Measurements from ENCODE around the gene CILP2. TPM values are rescaled to one million over a fixed set of nuclear protein-coding genes. Genes with fewer than 3 reads are reported as not detected.
A peak's percentile ranks its signal among the peaks of the same experiment; 100 is the strongest.

The CILP2 gene
- total RNA-seq, 2 donors from 2014 or later: 3.6 to 9.9 TPM

DNA sequence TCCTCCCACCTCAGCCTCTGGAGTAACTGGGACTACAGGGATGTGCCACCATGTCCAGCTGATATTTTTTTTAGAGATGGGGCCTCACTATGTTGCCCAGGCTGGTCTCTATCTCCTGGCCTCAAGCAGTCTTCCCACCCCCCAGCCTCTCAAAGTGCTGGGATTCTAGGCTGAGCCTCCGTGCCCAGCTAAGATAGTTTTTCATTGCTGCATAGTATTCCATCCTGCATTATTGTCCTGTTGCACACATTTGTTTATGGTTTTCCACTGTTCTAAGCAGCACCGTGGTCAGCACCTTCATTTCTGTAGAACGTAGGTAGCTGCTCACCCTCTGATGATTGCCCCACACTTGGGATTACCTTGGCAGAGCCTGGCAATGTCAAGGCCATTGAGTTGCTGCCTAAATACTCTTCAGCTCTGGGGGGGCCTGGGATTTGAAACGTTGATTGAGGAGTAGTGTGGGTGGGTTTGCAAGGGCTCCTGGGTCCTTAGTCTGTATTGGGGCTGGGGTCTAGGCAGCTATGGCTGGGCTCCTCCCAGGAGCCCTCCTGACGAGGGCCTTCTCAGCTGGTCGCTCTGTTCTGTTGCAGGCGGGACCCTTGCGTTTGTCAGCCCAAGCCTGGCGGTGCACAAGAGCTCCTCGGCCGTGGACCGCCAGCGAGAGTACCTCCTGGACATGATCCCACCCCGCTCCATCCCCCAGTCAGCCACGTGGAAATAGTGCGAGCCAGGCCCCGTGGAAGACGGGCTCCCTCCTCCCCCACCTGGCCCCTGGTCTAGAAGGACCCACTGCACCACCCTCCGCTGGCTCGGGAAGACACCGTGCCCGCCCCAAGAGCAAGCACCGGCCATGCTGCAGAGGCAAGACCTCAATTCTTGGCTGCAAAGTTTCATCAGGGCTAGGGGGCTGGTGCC is 33.1 kb upstream of the CILP2 start:
- Histone ChIP-seq H3K9ac (ENCODE audit: extremely low read depth, low read length, poor library complexity, severe bottlenecking) (no peak overlapping the region), H3K36me3 (ENCODE audit: control insufficient read depth, insufficient read depth, low read length) (peaks cover 53% of the 10 kb centered on the region), H3K4me1 (ENCODE audit: control insufficient read depth, insufficient read depth, low read length) (no peaks in the 10 kb centered on the region), H3K27me3 (ENCODE audit: control insufficient read depth, insufficient read depth, low read length, poor library complexity, severe bottlenecking) (no peaks in the 10 kb centered on the region), H3K27ac (ENCODE audit: low read depth, low read length) (no peak overlapping the region), H3K9me3 (ENCODE audit: control insufficient read depth, low read length) (no peaks in the 10 kb centered on the region), H3K4me3 (ENCODE audit: low read length) (no peak overlapping the region)
- TF ChIP-seq, protein P1, sequence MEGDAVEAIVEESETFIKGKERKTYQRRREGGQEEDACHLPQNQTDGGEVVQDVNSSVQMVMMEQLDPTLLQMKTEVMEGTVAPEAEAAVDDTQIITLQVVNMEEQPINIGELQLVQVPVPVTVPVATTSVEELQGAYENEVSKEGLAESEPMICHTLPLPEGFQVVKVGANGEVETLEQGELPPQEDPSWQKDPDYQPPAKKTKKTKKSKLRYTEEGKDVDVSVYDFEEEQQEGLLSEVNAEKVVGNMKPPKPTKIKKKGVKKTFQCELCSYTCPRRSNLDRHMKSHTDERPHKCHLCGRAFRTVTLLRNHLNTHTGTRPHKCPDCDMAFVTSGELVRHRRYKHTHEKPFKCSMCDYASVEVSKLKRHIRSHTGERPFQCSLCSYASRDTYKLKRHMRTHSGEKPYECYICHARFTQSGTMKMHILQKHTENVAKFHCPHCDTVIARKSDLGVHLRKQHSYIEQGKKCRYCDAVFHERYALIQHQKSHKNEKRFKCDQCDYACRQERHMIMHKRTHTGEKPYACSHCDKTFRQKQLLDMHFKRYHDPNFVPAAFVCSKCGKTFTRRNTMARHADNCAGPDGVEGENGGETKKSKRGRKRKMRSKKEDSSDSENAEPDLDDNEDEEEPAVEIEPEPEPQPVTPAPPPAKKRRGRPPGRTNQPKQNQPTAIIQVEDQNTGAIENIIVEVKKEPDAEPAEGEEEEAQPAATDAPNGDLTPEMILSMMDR (conservative IDR thresholded peaks at IDR 0.05): no peak
- Mint-ChIP-seq H3K4me1 (peaks cover 2% of the 10 kb centered on the region), H3K9me3 (no peaks in the 10 kb centered on the region), H3K36me3 (ENCODE audit: low read depth) (peaks cover 66% of the 10 kb centered on the region), H3K4me3 (no peak overlapping the region), H3K27ac (no peak overlapping the region), H3K27me3 (ENCODE audit: insufficient read depth) (no peaks in the 10 kb centered on the region)
- 94 to 97% methylated on average over 10 to 23 of the region's 23 CpGs for WGBS, 2 experiments (ENCODE audit: insufficient coverage in 1 of 2, insufficient read length in 1 of 2)
- no peak for DNase-seq

DNA sequence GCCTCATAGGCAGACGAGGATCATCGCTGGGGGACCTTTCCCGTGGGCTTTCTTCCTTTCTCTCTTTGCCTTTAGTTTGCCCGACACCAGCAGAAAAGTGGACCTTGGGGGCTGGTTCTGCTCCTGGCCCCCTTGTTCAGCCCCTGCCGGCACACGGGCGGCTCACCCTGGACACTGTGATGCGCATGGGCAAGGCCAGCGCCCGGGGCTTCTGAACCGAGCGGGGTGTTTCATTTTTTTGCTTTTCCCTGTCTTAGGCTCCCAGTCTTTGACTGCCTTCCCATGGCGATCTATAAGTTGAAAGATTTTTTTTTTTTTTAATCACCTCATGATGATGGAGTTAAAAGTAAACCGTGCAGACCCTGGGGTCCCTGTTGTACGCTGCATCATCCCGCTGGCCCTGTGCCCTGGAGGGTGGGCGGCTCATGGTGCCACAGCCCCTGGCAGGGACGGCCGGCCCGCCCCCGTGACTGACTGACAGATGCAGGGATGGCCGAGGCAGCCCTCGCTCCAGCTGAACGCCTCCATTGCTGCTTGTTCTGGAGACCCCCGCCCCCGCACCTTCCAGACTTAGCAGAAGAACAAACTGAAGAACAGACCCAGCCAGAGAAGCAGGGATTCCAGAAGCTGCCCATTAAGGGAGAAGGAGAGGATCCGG is 32.3 kb upstream of the CILP2 start:
- TF ChIP-seq, protein P1 (conservative IDR thresholded peaks at IDR 0.05): no peak
- Histone ChIP-seq H3K27me3 (ENCODE audit: control insufficient read depth, insufficient read depth, low read length, poor library complexity, severe bottlenecking) (no peaks in the 10 kb centered on the region), H3K4me1 (ENCODE audit: control insufficient read depth, insufficient read depth, low read length) (no peaks in the 10 kb centered on the region), H3K9ac (ENCODE audit: extremely low read depth, low read length, poor library complexity, severe bottlenecking) (no peak overlapping the region), H3K27ac (ENCODE audit: low read depth, low read length) (no peak overlapping the region), H3K4me3 (ENCODE audit: low read length) (no peak overlapping the region), H3K36me3 (ENCODE audit: control insufficient read depth, insufficient read depth, low read length) (peaks cover 50% of the 10 kb centered on the region), H3K9me3 (ENCODE audit: control insufficient read depth, low read length) (no peaks in the 10 kb centered on the region)
- Mint-ChIP-seq H3K9me3 (no peaks in the 10 kb centered on the region), H3K27ac (no peak overlapping the region), H3K4me1 (peaks cover 2% of the 10 kb centered on the region), H3K36me3 (ENCODE audit: low read depth) (peaks cover 59% of the 10 kb centered on the region), H3K27me3 (ENCODE audit: insufficient read depth) (no peaks in the 10 kb centered on the region), H3K4me3 (no peak overlapping the region)
- 94 to 96% methylated on average over 13 to 27 of the region's 27 CpGs for WGBS, 2 experiments (ENCODE audit: insufficient coverage in 1 of 2, insufficient read length in 1 of 2)
- no peak for DNase-seq

DNA sequence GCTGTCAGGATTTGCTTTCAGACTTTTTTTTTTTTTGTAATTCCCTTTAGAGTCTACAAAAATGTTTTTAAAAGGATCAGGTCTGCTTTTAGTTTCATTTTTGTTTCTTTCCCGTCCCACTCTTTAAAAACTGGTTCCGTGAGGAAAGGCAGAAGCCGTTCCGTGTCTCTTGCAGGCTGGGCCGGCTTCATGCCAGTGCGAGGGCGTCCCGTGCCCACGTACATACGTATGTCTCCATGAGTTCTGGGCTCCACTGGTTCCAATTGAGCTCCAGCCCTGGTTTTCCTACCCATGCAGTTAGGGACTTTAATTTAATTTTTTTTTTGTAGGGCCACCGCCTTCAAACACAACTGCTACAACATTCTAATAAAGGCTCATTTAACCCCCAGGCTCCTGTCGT is 31.5 kb upstream of the CILP2 start:
- Mint-ChIP-seq H3K36me3 (ENCODE audit: low read depth) (peaks cover 54% of the 10 kb centered on the region), H3K4me3 (no peak overlapping the region), H3K4me1 (peaks cover 2% of the 10 kb centered on the region), H3K27me3 (ENCODE audit: insufficient read depth) (no peaks in the 10 kb centered on the region), H3K27ac (peak overlapping the region; percentile 10), H3K9me3 (no peaks in the 10 kb centered on the region)
- H3K27me3 ChIP-seq (ENCODE audit: control insufficient read depth, insufficient read depth, low read length, poor library complexity, severe bottlenecking): no peaks in the 10 kb centered on the region
- H3K36me3 ChIP-seq (ENCODE audit: control insufficient read depth, insufficient read depth, low read length): peaks cover 43% of the 10 kb centered on the region
- no peak for DNase-seq
- H3K4me3 ChIP-seq (ENCODE audit: low read length): no peak overlapping the region
- no peaks in the 10 kb centered on the region for H3K4me1 ChIP-seq (ENCODE audit: control insufficient read depth, insufficient read depth, low read length)
- WGBS, 2 experiments (ENCODE audit: insufficient coverage in 1 of 2, insufficient read length in 1 of 2): 92 to 97% methylated on average over 12 of the region's 12 CpGs
- TF ChIP-seq, protein P1 (conservative IDR thresholded peaks at IDR 0.05): no peak
- H3K27ac ChIP-seq (ENCODE audit: low read depth, low read length): no peak overlapping the region
- no peaks in the 10 kb centered on the region for H3K9me3 ChIP-seq (ENCODE audit: control insufficient read depth, low read length)
- no peak overlapping the region for H3K9ac ChIP-seq (ENCODE audit: extremely low read depth, low read length, poor library complexity, severe bottlenecking)

Measured in endodermal cell (in vitro differentiated cells).